IMR-90 (cell line): ENCODE measurements around the gene MR1. TPM values are rescaled to one million over a fixed set of nuclear protein-coding genes. Genes with fewer than 3 reads are reported as not detected.
A peak's percentile ranks its signal among the peaks of the same experiment; 100 is the strongest.

Source experiments
- ATAC-seq: fragments of 200-7000 bp; cut with Tn5 transposase; 2 replicates; pipeline ENCODE4 v1.9.1; 2020; ENCODE audit warnings: low read depth, mild to moderate bottlenecking, moderate library complexity
- BruUV-seq: library from RNA; stranded (reverse); fragments of 400-500 nt; replicated peaks from 2 replicates; lab custom pipeline; 2021; lab: Mats Ljungman, UMichigan
- CTCF ChIA-PET: fragments of 300-600 bp; formaldehyde crosslinking; extraction: SDS; loops from one replicate; lab custom pipeline; 2021; ENCODE audit warnings: antibody characterized with exemption; lab: Yijun Ruan, JAX
- POLR2A ChIA-PET: fragments of 300-600 bp; sonication (Branson Sonifier 250); formaldehyde crosslinking; loops from one replicate; lab custom pipeline; 2022; ENCODE audit warnings: antibody characterized with exemption; ENCODE audit not compliant: unreplicated experiment; lab: Charles Lee
- DNase-seq: peaks from one replicate; pipeline ENCODE4 v3.0.0; 2013
- H2AFZ ChIP-seq: replicated peaks from 2 replicates; pipeline ENCODE3; 2013; ENCODE audit warnings: low read length, mild to moderate bottlenecking; ENCODE audit not compliant: poor library complexity
- H2AK5ac ChIP-seq: 2 replicates; pipeline ENCODE4 v1.6.1; 2013; ENCODE audit warnings: low read depth, low read length, inconsistent platforms
- H2AK9ac ChIP-seq: replicated peaks from 2 replicates; pipeline ENCODE3; 2013; ENCODE audit warnings: mild to moderate bottlenecking, low read depth, low read length, moderate library complexity; ENCODE audit not compliant: poor library complexity
- H2BK120ac ChIP-seq: 2 replicates; pipeline ENCODE4 v1.6.1; 2013; ENCODE audit warnings: low read depth, low read length, inconsistent platforms
- H2BK15ac ChIP-seq: 3 replicates; pipeline ENCODE4 v1.6.1; 2013; ENCODE audit warnings: low read depth, low read length, inconsistent platforms
- H2BK20ac ChIP-seq: 2 replicates; pipeline ENCODE4 v1.6.1; 2013; ENCODE audit warnings: low read depth, mild to moderate bottlenecking, inconsistent platforms, low read length, moderate library complexity
- H2BK5ac ChIP-seq: 2 replicates; pipeline ENCODE4 v1.6.1; 2013; ENCODE audit warnings: mild to moderate bottlenecking, low read depth, low read length, inconsistent platforms; ENCODE audit not compliant: poor library complexity, severe bottlenecking
- H3K14ac ChIP-seq: replicated peaks from 2 replicates; pipeline ENCODE4 v1.6.1; 2013; ENCODE audit warnings: low read depth, low read length, inconsistent platforms
- H3K18ac ChIP-seq: 2 replicates; pipeline ENCODE4 v1.6.1; 2013; ENCODE audit warnings: low read depth, low read length, control low read depth
- H3K23ac ChIP-seq: 2 replicates; pipeline ENCODE4 v1.6.1; 2013; ENCODE audit warnings: low read depth, low read length, inconsistent platforms
- H3K27ac ChIP-seq: 2 replicates; pipeline ENCODE4 v1.5.1; 2013; ENCODE audit warnings: mild to moderate bottlenecking, control low read depth, low read length; ENCODE audit not compliant: insufficient read depth
- H3K27me3 ChIP-seq: 2 replicates; pipeline ENCODE4 v1.6.1; 2013; ENCODE audit warnings: low read length; ENCODE audit not compliant: control insufficient read depth, insufficient read depth
- H3K36me3 ChIP-seq: 2 replicates; pipeline ENCODE4 v1.6.1; 2013; ENCODE audit warnings: low read length, mixed read lengths; ENCODE audit not compliant: control insufficient read depth, insufficient read depth
- H3K4ac ChIP-seq: 2 replicates; pipeline ENCODE4 v1.6.1; 2013; ENCODE audit warnings: low read depth, low read length, inconsistent platforms
- H3K4me1 ChIP-seq: 2 replicates; pipeline ENCODE4 v1.6.1; 2013; ENCODE audit warnings: low read length, mixed read lengths; ENCODE audit not compliant: control insufficient read depth, insufficient read depth
- H3K4me2 ChIP-seq: 2 replicates; pipeline ENCODE4 v1.6.1; 2013; ENCODE audit warnings: low read depth, mild to moderate bottlenecking, control low read depth, low read length, moderate library complexity
- H3K4me3 ChIP-seq: 2 replicates; pipeline ENCODE4 v1.5.1; 2013; ENCODE audit warnings: low read depth, mild to moderate bottlenecking, control low read depth, low read length, moderate library complexity; ENCODE audit not compliant: insufficient read depth
- H3K56ac ChIP-seq: 2 replicates; pipeline ENCODE4 v1.6.1; 2013; ENCODE audit warnings: low read length, inconsistent platforms; ENCODE audit not compliant: insufficient read depth; ENCODE audit errors: extremely low read depth
- H3K79me1 ChIP-seq, 2 experiments: 2 replicates each; pipeline ENCODE4 v1.6.1; 2013; ENCODE audit warnings: low read length in 2 of 2, inconsistent platforms in 1 of 2, low read depth in 1 of 2
- H3K9ac ChIP-seq: 2 replicates; pipeline ENCODE4 v1.6.1; 2013; ENCODE audit warnings: low read depth, low read length, control low read depth
- H3K9me1 ChIP-seq: 2 replicates; pipeline ENCODE4 v1.6.1; 2013; ENCODE audit warnings: low read length, inconsistent platforms; ENCODE audit not compliant: insufficient read depth
- H3K9me3 ChIP-seq: 2 replicates; pipeline ENCODE4 v1.6.1; 2013; ENCODE audit warnings: low read length; ENCODE audit not compliant: control insufficient read depth, insufficient read depth
- H4K20me1 ChIP-seq: 2 replicates; pipeline ENCODE4 v1.6.1; 2013; ENCODE audit warnings: low read length, inconsistent platforms; ENCODE audit not compliant: insufficient read depth
- H4K5ac ChIP-seq: 2 replicates; pipeline ENCODE4 v1.6.1; 2013; ENCODE audit warnings: mild to moderate bottlenecking, low read depth, low read length, control low read depth
- H4K8ac ChIP-seq, 2 experiments: 2 replicates each; pipeline ENCODE4 v1.6.1; 2013; ENCODE audit warnings: low read depth in 2 of 2, low read length in 2 of 2, control low read depth in 1 of 2, inconsistent platforms in 1 of 2
- H4K91ac ChIP-seq: 2 replicates; pipeline ENCODE4 v1.6.1; 2013; ENCODE audit warnings: low read depth, low read length, inconsistent platforms; ENCODE audit not compliant: insufficient read depth
- CHD1 ChIP-seq: IDR thresholded peaks from 2 replicates; pipeline ENCODE4 v1.6.1; 2012; ENCODE audit warnings: low read depth, low read length, improper control_type of control experiment
- FOS ChIP-seq: fragments of 150-350 bp; IDR thresholded peaks from 2 replicates; pipeline ENCODE4 v1.6.1; 2016; ENCODE audit warnings: low read depth, low read length
- MAFK ChIP-seq: IDR thresholded peaks from 2 replicates; pipeline ENCODE4 v1.6.1; 2012; ENCODE audit warnings: low read depth, low read length, improper control_type of control experiment
- MXI1 ChIP-seq: IDR thresholded peaks from 2 replicates; pipeline ENCODE4 v1.6.1; 2012; ENCODE audit warnings: low read depth, mild to moderate bottlenecking, low read length, moderate library complexity, borderline replicate concordance
- NFE2L2 ChIP-seq: fragments of 150-350 bp; IDR thresholded peaks from 2 replicates; pipeline ENCODE4 v1.6.1; 2016; ENCODE audit warnings: low read depth, mild to moderate bottlenecking, low read length
- SMC3 ChIP-seq: fragments of 150-350 bp; IDR thresholded peaks from 2 replicates; pipeline ENCODE4 v1.6.1; 2016; ENCODE audit warnings: low read depth, mild to moderate bottlenecking, antibody characterized with exemption, low read length, moderate library complexity
- WGBS, 2 experiments: methylation state at CpG; one replicate each; pipeline versions ENCODE4 v1.1.5 to v1.1.7; 2013; ENCODE audit warnings: missing lambda C conversion rate in 2 of 2; ENCODE audit not compliant: insufficient read length in 1 of 2; ENCODE audit errors: extremely low coverage in 2 of 2; 5-methylcytosine and 5-hydroxymethylcytosine counted together
- dilution Hi-C: fragments of 300-500 bp; cut with HindIII; formaldehyde crosslinking; loops from one replicate; pipeline ENCODE4 v1.14.3; 2018; ENCODE audit warnings: low sequenced_read_pairs; ENCODE audit not compliant: unreplicated experiment
- in situ Hi-C: fragments of 300-500 bp; cut with MboI; formaldehyde crosslinking; loops from 3 replicates; pipeline ENCODE4 v1.14.3; 2019; ENCODE audit warnings: low sequenced_read_pairs, inconsistent platforms, mixed read lengths
- intact Hi-C: fragments of 100-400 bp; cut with micrococcal nuclease; formaldehyde crosslinking; loops from 2 replicates; pipeline ENCODE4 v1.10.0; 2022
- polyA plus RNA-seq, 3 experiments: library from polyadenylated mRNA; depleted of rRNA; stranded (reverse); fragments of >200 nt; gene quantifications; 2 replicates each; pipeline ENCODE4 v1.2.3, GENCODE V29; 2012; ENCODE audit warnings: low replicate concordance in 1 of 3
- total RNA-seq: library from RNA; depleted of rRNA; stranded (reverse); fragments of >200 nt; gene quantifications from 2 replicates; pipeline ENCODE4 v1.2.3, GENCODE V29; 2012
- TF ChIP-seq, protein P1 (sequence below): conservative IDR thresholded peaks from 2 replicates; pipeline ENCODE4 v1.5.1; 2012; ENCODE audit warnings: mild to moderate bottlenecking, low read depth, low read length, improper control_type of control experiment

MR1 gene
- total and polyA plus RNA-seq, 2 of the 4 experiments (the other 2 are of a cell fraction): 6.0 to 6.1 TPM

DNA sequence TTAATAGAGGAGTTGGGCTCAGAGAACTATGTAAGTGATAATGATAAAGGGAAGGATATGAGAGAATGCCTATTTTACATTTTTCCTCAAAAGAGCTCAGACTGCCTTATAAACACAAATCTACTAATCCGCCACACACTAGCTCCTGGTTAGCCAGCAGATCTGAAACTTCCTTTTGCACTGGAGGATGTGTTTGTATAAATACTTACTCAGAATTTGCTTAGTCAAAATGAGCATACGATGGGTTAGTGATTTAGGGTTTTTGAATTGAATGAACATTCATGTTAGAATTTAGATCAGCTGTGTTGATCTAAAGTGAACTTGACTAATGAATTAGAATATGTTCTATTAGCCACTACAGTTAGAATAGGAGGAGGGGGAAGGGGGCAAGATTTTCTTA is 45.6 kb downstream of the MR1 start:
- H3K36me3 ChIP-seq: no peaks in the 10 kb centered on the region
- no peak overlapping the region for H3K4me2 ChIP-seq
- H2AK9ac ChIP-seq: no peak overlapping the region
- peak overlapping the region; percentile 45; the same call in 1 of the 3 replicates for H2BK15ac ChIP-seq
- WGBS, 2 experiments: no CpG with 5 or more reads among the region's 2 CpGs
- H3K4me1 ChIP-seq: peaks cover 10% of the 10 kb centered on the region
- CTCF ChIA-PET: interaction anchor here (0.7 to 2.3 kb wide), 5 partner anchors 10 to 104 kb away, joined by 3 to 8 read pairs (median 3); no protein-coding TSS in a partner anchor
- H3K9ac ChIP-seq: no peak overlapping the region
- no peak overlapping the region for H2AFZ ChIP-seq
- dilution Hi-C loops: no loop called here
- no peak overlapping the region for H2AK5ac ChIP-seq
- peak overlapping the region; percentile 53; the same call in 1 of the 2 replicates for H3K14ac ChIP-seq
- TF ChIP-seq NFE2L2: no peak
- peak; percentile 25; the same call in 1 of the 2 replicates for TF ChIP-seq MAFK
- TF ChIP-seq SMC3: no peak
- TF ChIP-seq, protein P1, sequence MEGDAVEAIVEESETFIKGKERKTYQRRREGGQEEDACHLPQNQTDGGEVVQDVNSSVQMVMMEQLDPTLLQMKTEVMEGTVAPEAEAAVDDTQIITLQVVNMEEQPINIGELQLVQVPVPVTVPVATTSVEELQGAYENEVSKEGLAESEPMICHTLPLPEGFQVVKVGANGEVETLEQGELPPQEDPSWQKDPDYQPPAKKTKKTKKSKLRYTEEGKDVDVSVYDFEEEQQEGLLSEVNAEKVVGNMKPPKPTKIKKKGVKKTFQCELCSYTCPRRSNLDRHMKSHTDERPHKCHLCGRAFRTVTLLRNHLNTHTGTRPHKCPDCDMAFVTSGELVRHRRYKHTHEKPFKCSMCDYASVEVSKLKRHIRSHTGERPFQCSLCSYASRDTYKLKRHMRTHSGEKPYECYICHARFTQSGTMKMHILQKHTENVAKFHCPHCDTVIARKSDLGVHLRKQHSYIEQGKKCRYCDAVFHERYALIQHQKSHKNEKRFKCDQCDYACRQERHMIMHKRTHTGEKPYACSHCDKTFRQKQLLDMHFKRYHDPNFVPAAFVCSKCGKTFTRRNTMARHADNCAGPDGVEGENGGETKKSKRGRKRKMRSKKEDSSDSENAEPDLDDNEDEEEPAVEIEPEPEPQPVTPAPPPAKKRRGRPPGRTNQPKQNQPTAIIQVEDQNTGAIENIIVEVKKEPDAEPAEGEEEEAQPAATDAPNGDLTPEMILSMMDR: no peak
- TF ChIP-seq CHD1: no peak
- no peak for TF ChIP-seq MXI1
- TF ChIP-seq FOS: no peak
- H3K23ac ChIP-seq: no peak overlapping the region
- H3K9me3 ChIP-seq: no peaks in the 10 kb centered on the region
- peak overlapping the region in 1 of 2 experiments; percentile 98; a peak in 1 of 4 replicates for H4K8ac ChIP-seq
- POLR2A ChIA-PET: interaction anchor here (1.0 to 1.7 kb wide), 3 partner anchors 10 to 25 kb away, joined by 3 to 8 read pairs (median 3); partner anchors contain the start of gene IER5
- no peaks in the 10 kb centered on the region for H4K20me1 ChIP-seq
- peak overlapping the region; percentile 51; the same call in 1 of the 2 replicates for H3K4ac ChIP-seq
- H3K4me3 ChIP-seq: no peak overlapping the region
- peak; percentile 74 for DNase-seq
- in situ Hi-C loops: no loop called here
- BruUV-seq: no TSS peak
- no peak overlapping the region for H4K5ac ChIP-seq
- no peak overlapping the region for H3K27ac ChIP-seq
- H3K56ac ChIP-seq: no peak overlapping the region
- peaks cover 0 to 7% of the 10 kb centered on the region in 2 experiments; a peak in 2 of 4 replicates for H3K79me1 ChIP-seq
- H3K9me1 ChIP-seq: peaks cover 10% of the 10 kb centered on the region
- peak; percentile 60 for ATAC-seq
- no peak overlapping the region; the same call in 1 of the 2 replicates for H4K91ac ChIP-seq
- H2BK120ac ChIP-seq: peak overlapping the region; percentile 88; the same call in 1 of the 2 replicates
- H3K18ac ChIP-seq: no peak overlapping the region
- H3K27me3 ChIP-seq: no peaks in the 10 kb centered on the region
- H2BK20ac ChIP-seq: peak overlapping the region; percentile 96; the same call in 1 of the 2 replicates
- H2BK5ac ChIP-seq: peak overlapping the region; percentile 95
- intact Hi-C loops: no loop called here
